Measurements from ENCODE around the gene E2F8. TPM values are rescaled to one million over a fixed set of nuclear protein-coding genes. Genes with fewer than 3 reads are reported as not detected.

E2F8 gene
- polyA plus RNA-seq, 1 donor from 2014 or later, result 0.07 TPM

- no peaks in the 10 kb centered on the region for H3K9me2 ChIP-seq (ENCODE audit: insufficient read depth, low read length)
- TF ChIP-seq RAD21 (conservative IDR thresholded peaks at IDR 0.05) (no peak), POLR2AphosphoS5 (IDR thresholded peaks at IDR 0.05) (no peak), SMC3 (conservative IDR thresholded peaks at IDR 0.05; ENCODE audit: poor library complexity) (no peak), MXI1 (conservative IDR thresholded peaks at IDR 0.05; ENCODE audit: poor library complexity, severe bottlenecking) (no peak), EZH2 (IDR thresholded peaks at IDR 0.05; ENCODE audit: borderline replicate concordance, insufficient read depth, low read length, poor library complexity, severe bottlenecking) (no peak), TAF1 (IDR thresholded peaks at IDR 0.05; ENCODE audit: low read depth) (no peak), EP300 (conservative IDR thresholded peaks at IDR 0.05; ENCODE audit: poor library complexity, severe bottlenecking) (no peak)
- TF ChIP-seq, protein P1, sequence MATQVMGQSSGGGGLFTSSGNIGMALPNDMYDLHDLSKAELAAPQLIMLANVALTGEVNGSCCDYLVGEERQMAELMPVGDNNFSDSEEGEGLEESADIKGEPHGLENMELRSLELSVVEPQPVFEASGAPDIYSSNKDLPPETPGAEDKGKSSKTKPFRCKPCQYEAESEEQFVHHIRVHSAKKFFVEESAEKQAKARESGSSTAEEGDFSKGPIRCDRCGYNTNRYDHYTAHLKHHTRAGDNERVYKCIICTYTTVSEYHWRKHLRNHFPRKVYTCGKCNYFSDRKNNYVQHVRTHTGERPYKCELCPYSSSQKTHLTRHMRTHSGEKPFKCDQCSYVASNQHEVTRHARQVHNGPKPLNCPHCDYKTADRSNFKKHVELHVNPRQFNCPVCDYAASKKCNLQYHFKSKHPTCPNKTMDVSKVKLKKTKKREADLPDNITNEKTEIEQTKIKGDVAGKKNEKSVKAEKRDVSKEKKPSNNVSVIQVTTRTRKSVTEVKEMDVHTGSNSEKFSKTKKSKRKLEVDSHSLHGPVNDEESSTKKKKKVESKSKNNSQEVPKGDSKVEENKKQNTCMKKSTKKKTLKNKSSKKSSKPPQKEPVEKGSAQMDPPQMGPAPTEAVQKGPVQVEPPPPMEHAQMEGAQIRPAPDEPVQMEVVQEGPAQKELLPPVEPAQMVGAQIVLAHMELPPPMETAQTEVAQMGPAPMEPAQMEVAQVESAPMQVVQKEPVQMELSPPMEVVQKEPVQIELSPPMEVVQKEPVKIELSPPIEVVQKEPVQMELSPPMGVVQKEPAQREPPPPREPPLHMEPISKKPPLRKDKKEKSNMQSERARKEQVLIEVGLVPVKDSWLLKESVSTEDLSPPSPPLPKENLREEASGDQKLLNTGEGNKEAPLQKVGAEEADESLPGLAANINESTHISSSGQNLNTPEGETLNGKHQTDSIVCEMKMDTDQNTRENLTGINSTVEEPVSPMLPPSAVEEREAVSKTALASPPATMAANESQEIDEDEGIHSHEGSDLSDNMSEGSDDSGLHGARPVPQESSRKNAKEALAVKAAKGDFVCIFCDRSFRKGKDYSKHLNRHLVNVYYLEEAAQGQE (IDR thresholded peaks at IDR 0.05; ENCODE audit: borderline replicate concordance), result no peak
- TF ChIP-seq, protein P2, sequence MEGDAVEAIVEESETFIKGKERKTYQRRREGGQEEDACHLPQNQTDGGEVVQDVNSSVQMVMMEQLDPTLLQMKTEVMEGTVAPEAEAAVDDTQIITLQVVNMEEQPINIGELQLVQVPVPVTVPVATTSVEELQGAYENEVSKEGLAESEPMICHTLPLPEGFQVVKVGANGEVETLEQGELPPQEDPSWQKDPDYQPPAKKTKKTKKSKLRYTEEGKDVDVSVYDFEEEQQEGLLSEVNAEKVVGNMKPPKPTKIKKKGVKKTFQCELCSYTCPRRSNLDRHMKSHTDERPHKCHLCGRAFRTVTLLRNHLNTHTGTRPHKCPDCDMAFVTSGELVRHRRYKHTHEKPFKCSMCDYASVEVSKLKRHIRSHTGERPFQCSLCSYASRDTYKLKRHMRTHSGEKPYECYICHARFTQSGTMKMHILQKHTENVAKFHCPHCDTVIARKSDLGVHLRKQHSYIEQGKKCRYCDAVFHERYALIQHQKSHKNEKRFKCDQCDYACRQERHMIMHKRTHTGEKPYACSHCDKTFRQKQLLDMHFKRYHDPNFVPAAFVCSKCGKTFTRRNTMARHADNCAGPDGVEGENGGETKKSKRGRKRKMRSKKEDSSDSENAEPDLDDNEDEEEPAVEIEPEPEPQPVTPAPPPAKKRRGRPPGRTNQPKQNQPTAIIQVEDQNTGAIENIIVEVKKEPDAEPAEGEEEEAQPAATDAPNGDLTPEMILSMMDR (IDR thresholded peaks at IDR 0.05; ENCODE audit: poor library complexity, severe bottlenecking), result no peak
- H3K36me3 ChIP-seq (ENCODE audit: insufficient read depth, low read length), result no peaks in the 10 kb centered on the region
- no peaks in the 10 kb centered on the region for H3K9me3 ChIP-seq (ENCODE audit: low read length)
- H3K4me3 ChIP-seq (ENCODE audit: low read length), result no peak overlapping the region
- H2AFZ ChIP-seq (ENCODE audit: low read depth, low read length), result no peak overlapping the region
- H3K79me2 ChIP-seq (replicated peaks; ENCODE audit: insufficient read depth, low read length), result no peaks in the 10 kb centered on the region
- no peak overlapping the region for H3K9ac ChIP-seq (ENCODE audit: low read length)
- no peaks in the 10 kb centered on the region for H3F3A ChIP-seq (ENCODE audit: insufficient read depth, low read length, poor library complexity, severe bottlenecking)
- peaks cover 42% of the 10 kb centered on the region for H3K27me3 ChIP-seq (ENCODE audit: insufficient read depth, low read depth, low read length)
- H4K20me1 ChIP-seq (ENCODE audit: insufficient read depth), result no peaks in the 10 kb centered on the region
- no peak overlapping the region for H3K4me2 ChIP-seq (ENCODE audit: low read length)
- H3K27ac ChIP-seq (ENCODE audit: low read length), result no peak overlapping the region
Measured at GRCh38 chr11:19243143-19243542, 2.4 kb upstream of the E2F8 start.

- no peak overlapping the region for H3K27ac ChIP-seq (ENCODE audit: low read length)
- no peaks in the 10 kb centered on the region for H3K9me3 ChIP-seq (ENCODE audit: low read length)
- no peaks in the 10 kb centered on the region for H3K36me3 ChIP-seq (ENCODE audit: insufficient read depth, low read length)
- H3K4me3 ChIP-seq (ENCODE audit: low read length), result peak overlapping the region; percentile 84
- H3K27me3 ChIP-seq (ENCODE audit: insufficient read depth, low read depth, low read length), result peaks cover 42% of the 10 kb centered on the region
- H3F3A ChIP-seq (ENCODE audit: insufficient read depth, low read length, poor library complexity, severe bottlenecking), result no peaks in the 10 kb centered on the region
- H4K20me1 ChIP-seq (ENCODE audit: insufficient read depth), result no peaks in the 10 kb centered on the region
- H3K9ac ChIP-seq (ENCODE audit: low read length), result no peak overlapping the region
- TF ChIP-seq, protein P2 (IDR thresholded peaks at IDR 0.05; ENCODE audit: poor library complexity, severe bottlenecking), result no peak
- TF ChIP-seq POLR2AphosphoS5 (IDR thresholded peaks at IDR 0.05) (no peak), SMC3 (conservative IDR thresholded peaks at IDR 0.05; ENCODE audit: poor library complexity) (no peak), EP300 (conservative IDR thresholded peaks at IDR 0.05; ENCODE audit: poor library complexity, severe bottlenecking) (no peak), EZH2 (IDR thresholded peaks at IDR 0.05; ENCODE audit: borderline replicate concordance, insufficient read depth, low read length, poor library complexity, severe bottlenecking) (peak; percentile 87), RAD21 (conservative IDR thresholded peaks at IDR 0.05) (no peak)
- TF ChIP-seq, protein P1 (IDR thresholded peaks at IDR 0.05; ENCODE audit: borderline replicate concordance), result no peak
- no peak overlapping the region for H2AFZ ChIP-seq (ENCODE audit: low read depth, low read length)
- no peaks in the 10 kb centered on the region for H3K79me2 ChIP-seq (replicated peaks; ENCODE audit: insufficient read depth, low read length)
- no peaks in the 10 kb centered on the region for H3K9me2 ChIP-seq (ENCODE audit: insufficient read depth, low read length)
- no peak overlapping the region for H3K4me2 ChIP-seq (ENCODE audit: low read length)
Measured at GRCh38 chr11:19242179-19242932, 1.6 kb upstream of the E2F8 start.

All from neural cell (in vitro differentiated cells).